AG20443 (cell line): ENCODE data around the gene CFB.
"Not testable (repeated sequence)": the region's sequence is repeated elsewhere in the genome, so short reads cannot be mapped to it uniquely, and the experiment has no call there.

Source experiments
- DNase-seq: peaks from one replicate; pipeline ENCODE4 v3.0.0; 2012; ENCODE audit warnings: low spot score, mixed read lengths

Gene CFB

GRCh38 chr6:31971279-31971992, 25.5 kb downstream of the CFB start:
- DNase-seq: no peak

DNA sequence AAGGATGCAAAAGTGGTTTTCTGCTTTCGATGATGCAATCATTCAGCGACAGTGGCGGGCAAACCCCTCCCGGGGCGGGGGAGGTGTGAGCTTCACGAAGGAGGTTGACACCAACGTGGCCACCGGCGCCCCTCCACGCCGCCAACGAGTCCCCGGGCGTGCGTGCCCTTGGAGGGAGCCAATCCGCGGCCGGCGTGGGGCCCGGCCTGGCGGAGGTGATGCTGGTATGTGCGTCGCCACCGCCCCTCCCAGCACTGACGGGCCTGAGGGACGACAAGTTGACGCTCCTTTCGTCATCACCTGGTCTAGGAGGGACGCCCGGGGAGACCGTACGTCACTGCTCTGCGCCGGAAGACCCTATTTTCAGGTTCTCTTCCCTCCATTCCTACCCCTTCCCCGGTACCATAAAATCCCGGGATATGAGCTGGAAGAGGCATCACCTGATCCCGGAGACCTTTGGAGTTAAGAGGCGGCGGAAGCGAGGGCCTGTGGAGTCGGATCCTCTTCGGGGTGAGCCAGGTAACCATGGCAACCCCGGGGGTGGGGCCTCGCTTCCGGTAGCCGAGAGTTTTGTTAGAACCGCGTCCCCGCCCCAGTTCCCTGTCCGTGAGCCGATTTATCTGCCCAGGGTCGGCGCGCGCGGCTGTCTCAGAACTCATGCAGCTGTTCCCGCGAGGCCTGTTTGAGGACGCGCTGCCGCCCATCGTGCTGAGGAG, 26.3 kb downstream of the CFB start, which contains the start of gene DXO:
DXO (minus strand) TSS at position 146 of the 716 bp plus-strand sequence. CDS start 463 bp downstream, outside the sequence.
- DNase-seq: peak; percentile 98

DNA sequence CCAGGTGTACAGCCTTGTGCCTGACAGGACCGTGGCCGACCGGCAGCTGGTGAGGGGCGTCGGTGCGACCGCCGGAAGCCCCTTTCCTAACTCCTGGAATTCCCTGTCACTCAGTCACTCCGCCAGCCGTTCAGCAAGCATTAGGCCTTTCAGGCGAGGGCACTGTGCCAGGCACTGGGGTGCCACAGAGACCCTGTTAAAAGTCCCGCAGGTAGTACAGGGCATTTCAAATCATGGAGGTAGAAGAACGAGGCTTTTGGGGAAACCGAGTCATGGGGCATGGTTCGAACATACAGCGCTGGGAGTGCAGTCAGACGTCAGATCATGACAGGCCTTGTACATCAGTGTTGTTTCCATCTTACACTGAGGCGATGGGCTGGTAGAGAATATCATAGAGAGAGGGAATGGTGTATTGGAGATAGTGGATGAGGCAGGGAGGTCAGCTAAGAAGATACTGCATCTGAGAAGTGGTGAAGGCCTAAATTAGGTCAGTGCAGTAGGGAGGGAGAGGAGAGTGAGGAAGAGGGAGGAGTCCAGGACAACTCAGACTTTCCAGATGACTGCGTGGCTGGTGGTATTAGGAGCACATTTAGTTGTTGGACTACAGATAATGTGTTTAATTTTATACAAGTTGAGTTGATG, 26.9 kb downstream of the CFB start:
- peak; percentile 66 for DNase-seq

DNA sequence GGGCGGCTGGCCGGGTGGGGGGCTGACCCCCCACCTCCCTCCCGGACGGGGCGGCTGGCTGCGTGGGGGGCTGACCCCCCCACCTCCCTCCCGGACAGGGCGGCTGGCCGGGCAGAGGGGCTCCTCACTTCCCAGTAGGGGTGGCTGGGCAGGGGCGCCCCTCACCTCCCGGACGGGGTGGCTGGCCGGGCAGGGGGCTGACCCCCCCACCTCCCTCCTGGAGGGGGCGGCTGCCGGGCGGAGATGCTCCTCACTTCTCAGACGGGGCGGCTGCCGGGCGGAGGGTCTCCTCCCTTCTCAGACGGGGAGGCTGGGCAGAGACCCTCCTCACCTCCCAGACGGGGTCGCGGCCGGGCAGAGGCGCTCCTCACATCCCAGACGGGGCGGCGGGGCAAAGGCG, 30.2 kb downstream of the CFB start:
- DNase-seq: not testable (repeated sequence)

DNA sequence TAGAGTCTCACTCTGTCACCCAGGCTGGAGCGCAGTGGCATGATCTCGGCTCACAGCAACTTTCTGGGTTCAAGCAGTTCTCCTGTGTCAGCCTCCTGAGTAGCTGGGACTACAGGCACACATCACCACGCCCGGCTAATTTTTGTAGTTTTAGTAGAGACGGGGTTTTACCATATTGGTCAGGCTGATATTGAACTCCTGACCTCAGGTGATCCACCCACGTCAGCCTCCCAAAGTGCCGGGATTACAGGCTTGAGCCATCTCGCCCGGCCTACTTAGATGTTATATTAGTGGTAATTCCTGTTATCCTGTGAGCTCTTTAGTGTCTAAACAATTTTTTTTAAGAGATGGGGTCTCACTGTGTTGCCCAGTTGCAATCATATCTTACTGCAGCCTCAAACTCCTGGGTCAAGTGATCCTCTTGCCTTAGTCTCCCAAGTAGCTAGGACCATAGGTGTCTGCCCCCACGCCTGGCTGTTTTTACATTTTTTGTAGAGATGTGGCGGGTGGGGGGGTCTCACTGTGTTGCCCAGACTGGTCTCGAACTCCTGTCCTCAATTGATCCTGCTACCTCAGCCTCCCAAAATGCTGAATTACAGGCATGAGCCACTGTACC, 32.0 kb downstream of the CFB start:
- no peak for DNase-seq

GRCh38 chr6:31978831-31979230, 32.9 kb downstream of the CFB start:
- DNase-seq: no peak

DNA sequence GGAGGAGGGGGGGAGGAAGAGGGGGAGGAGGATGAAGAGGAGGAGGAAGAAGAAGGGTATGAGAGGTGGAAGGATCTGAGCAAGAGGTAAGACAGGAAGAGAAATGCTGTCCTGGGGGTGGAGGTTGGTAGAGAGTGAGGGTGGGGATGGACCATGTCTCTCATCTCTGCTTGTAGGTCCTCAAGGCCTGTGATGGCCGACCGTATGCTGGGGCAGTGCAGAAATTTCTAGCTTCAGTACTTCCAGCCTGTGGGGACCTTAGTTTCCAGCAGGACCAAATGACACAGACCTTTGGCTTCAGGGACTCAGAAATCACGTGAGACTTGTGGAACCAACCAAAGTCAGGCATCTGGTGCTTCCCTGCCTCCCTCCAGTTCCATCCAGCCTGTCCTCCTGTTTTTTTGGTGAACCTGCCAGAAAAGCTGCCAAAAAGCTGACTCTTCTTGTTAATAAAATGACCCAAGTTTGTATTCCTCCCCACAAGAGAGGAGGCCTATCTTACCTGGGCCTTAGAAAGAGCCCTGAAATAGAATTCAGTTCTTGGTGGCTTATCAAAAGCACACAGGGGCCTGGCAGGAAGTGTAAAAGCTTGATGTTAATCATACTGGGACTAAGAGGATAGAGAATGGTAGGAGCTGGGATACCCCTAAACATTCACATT, 33.5 kb downstream of the CFB start:
- DNase-seq: no peak

GRCh38 chr6:31980195-31980876, 34.4 kb downstream of the CFB start:
- DNase-seq: not testable (repeated sequence)

- DNase-seq: not testable (repeated sequence)
Measured at GRCh38 chr6:31980998-31981397, 35.1 kb downstream of the CFB start.

GRCh38 chr6:31981744-31982143, 35.8 kb downstream of the CFB start, which contains the start of gene C4A:
Gene C4A, plus strand, starts transcription at chr6:31982057. Its CDS starts 51 bp downstream, at chr6:31982108.
- not testable (repeated sequence) for DNase-seq

DNA sequence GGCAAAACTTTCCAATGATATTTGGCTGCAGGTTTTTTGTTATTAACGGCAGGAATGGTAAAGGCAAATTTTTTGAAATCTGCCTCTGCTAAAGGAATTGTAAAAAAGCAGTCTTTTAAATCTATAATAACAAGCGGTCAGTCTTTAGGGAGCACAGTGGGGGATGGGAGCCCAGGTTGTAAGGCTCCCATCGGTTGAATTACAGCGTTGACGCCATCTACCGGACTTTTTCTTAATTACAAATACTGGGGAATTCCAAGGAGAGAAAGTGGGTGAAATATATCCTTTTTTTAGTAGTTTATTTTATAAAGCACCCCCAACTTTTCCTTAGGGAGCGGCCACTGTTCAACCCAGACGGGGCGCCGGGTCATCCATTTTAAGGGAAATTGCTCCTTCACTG, 43.5 kb downstream of the CFB start:
- DNase-seq: not testable (repeated sequence)

- DNase-seq: not testable (repeated sequence)
Measured at GRCh38 chr6:31994421-31994820, 48.5 kb downstream of the CFB start.

- not testable (repeated sequence) for DNase-seq
Measured at GRCh38 chr6:31996385-31996784, 50.5 kb downstream of the CFB start.
